ENCODE measurements around the gene ADAMTSL1. TPM values are rescaled to one million over a fixed set of nuclear protein-coding genes. Genes with fewer than 3 reads are reported as not detected.

Gene ADAMTSL1
- total RNA-seq, 6 experiments from 2014 or later, result 37.3 to 98.1 (median 90.8) TPM

DNA sequence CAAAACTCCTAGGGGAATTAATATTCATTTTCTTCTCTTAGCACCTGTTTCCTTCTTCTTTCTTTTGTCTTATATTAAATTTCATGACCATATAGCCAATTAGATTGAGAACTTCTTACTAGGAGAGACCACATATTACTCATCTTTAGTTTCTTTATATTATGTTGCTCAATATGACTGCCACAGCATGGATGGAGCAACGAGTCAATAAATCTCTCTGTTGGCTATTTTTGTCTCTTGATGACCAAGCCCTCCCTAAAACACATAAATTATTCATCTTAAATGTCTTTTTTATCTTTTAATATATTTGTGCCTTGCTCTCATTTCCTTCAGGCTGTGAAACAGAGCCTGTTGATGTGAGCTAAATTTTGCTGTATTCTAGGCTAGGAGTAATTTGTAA lies 123.0 kb downstream of the ADAMTSL1 start:
- TF ChIP-seq, protein P1, sequence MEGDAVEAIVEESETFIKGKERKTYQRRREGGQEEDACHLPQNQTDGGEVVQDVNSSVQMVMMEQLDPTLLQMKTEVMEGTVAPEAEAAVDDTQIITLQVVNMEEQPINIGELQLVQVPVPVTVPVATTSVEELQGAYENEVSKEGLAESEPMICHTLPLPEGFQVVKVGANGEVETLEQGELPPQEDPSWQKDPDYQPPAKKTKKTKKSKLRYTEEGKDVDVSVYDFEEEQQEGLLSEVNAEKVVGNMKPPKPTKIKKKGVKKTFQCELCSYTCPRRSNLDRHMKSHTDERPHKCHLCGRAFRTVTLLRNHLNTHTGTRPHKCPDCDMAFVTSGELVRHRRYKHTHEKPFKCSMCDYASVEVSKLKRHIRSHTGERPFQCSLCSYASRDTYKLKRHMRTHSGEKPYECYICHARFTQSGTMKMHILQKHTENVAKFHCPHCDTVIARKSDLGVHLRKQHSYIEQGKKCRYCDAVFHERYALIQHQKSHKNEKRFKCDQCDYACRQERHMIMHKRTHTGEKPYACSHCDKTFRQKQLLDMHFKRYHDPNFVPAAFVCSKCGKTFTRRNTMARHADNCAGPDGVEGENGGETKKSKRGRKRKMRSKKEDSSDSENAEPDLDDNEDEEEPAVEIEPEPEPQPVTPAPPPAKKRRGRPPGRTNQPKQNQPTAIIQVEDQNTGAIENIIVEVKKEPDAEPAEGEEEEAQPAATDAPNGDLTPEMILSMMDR (IDR thresholded peaks at IDR 0.05), result no peak
- Mint-ChIP-seq H3K27ac (no peak overlapping the region), H3K4me1 (ENCODE audit: low read depth) (peaks cover 67% of the 10 kb centered on the region), H3K27me3 (ENCODE audit: insufficient read depth) (peaks cover 6% of the 10 kb centered on the region; the same call in 1 of the 2 replicates), H3K4me3 (no peak overlapping the region), H3K36me3 (ENCODE audit: low read depth) (peaks cover 38% of the 10 kb centered on the region), H3K9me3 (peaks cover 12% of the 10 kb centered on the region)
- peak; percentile 57 for DNase-seq

DNA sequence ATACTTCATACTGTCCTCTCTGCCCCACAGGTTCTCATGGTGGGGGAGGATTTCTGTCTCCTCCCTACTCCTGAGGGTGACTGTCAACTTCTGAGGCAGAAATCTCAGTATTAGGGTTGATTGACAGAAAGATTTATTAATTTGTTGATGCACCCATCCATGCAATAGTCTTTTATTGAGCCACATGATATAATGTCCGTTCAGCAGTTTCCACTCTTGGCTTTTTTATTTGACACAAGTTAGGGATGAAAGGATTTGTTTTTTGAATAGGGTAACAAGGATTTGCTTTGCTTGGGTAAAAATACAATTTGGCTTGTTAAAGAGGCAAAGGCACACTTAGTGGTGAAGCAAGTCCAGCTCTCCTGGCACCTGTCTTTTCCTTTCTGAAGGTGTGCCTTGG lies 125.0 kb downstream of the ADAMTSL1 start:
- TF ChIP-seq, protein P1 (IDR thresholded peaks at IDR 0.05), result no peak
- H3K27ac Mint-ChIP-seq, result no peak overlapping the region
- DNase-seq, result no peak
- no peak overlapping the region for H3K4me3 Mint-ChIP-seq
- H3K36me3 Mint-ChIP-seq (ENCODE audit: low read depth), result peaks cover 37% of the 10 kb centered on the region
- H3K9me3 Mint-ChIP-seq, result peaks cover 5% of the 10 kb centered on the region; the same call in 1 of the 2 replicates
- peaks cover 59% of the 10 kb centered on the region for H3K4me1 Mint-ChIP-seq (ENCODE audit: low read depth)
- H3K27me3 Mint-ChIP-seq (ENCODE audit: insufficient read depth), result peaks cover 6% of the 10 kb centered on the region; the same call in 1 of the 2 replicates

DNA sequence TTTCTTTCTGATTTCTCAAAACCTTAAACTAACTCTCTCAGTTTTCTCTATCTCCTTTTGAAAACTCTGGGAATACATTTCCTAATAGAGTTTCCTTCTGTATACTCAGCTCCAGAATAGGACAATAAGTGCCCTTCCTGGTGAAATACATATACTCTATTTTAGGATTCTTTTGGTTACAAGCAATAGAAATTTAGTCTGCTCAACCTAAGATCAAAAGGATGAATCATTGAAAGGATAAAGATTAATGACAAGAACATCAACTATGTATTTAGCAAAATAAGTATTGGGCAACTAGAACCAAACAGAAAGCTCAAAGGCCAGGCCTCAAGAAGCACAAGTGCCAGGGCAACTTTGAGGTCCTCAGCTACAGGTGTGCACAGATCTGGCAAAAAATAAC lies 127.1 kb downstream of the ADAMTSL1 start:
- Mint-ChIP-seq H3K36me3 (ENCODE audit: low read depth) (peaks cover 35% of the 10 kb centered on the region), H3K27me3 (ENCODE audit: insufficient read depth) (no peaks in the 10 kb centered on the region), H3K9me3 (0 out of 2 replicates have a peak, but pooled peaks cover 5% of the 10 kb centered on the region), H3K27ac (peak overlapping the region; percentile 28; the same call in 1 of the 2 replicates), H3K4me1 (ENCODE audit: low read depth) (peaks cover 54% of the 10 kb centered on the region), H3K4me3 (no peak overlapping the region)
- no peak for DNase-seq
- TF ChIP-seq, protein P1 (IDR thresholded peaks at IDR 0.05), result no peak

DNA sequence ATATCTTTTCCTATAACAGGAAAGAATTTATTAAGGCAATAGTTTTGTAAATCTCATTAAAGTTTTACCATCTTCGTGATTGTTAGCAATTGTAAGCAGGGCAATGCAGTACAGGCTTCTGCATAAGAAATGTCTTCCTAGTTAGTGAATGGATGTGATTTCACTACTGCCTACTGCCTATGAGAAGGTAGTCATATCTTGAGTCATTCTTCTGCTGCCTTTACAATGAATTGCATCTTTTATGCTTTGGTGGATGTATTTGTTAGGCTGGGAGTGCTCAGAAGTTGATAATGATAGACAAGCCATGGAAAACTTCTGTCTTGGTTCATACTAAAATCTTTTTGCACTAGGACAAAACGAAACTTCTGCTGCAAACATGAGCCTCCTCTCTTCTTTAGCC lies 128.0 kb downstream of the ADAMTSL1 start:
- DNase-seq, result no peak
- H3K36me3 Mint-ChIP-seq (ENCODE audit: low read depth), result peaks cover 33% of the 10 kb centered on the region
- no peaks in the 10 kb centered on the region for H3K27me3 Mint-ChIP-seq (ENCODE audit: insufficient read depth)

DNA sequence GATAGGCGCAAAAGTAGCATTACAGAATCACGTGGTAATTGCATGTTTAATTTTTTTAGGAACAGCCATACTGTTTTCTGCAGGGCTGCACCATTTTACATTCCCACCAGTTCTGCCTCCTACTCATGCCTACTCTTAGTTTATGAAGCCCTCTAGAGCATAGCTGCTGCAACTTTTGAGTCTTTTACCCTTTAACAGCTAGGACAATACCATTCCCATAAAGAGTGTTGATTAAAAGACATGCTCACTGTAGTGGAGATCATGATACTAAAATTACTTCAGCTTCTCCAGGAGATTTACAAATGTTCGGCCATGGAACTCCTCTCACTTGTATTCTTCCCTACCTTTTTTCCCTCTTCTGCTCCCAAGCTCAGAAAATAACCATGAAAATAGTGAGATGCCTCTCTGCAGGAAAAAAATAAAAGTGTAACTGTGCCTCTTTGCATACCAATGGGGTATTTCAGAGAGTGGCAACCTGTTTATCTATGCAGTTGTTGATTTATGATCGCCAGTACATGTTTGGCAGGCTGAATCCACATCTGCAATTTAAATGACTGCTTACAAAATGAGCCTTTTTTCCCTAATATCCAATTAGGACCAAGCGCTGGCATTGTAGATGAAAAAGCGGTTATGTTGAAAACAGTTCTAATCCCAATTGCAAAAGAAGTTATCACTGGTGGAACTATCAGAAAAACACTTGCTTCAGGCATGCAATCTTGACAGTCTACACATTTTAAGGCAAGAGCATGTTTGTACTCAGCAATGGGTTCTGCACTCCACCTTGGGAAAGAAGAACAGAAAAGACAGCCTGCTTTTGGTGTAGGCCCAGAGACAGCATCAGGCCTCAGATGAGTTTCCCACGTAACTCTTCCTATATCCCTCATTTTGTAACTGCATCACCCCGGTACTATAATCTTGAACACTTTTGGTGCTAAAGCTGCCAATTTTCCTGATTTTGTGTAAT lies 131.1 kb downstream of the ADAMTSL1 start:
- Mint-ChIP-seq H3K4me1 (ENCODE audit: low read depth) (peaks cover 49% of the 10 kb centered on the region), H3K4me3 (no peak overlapping the region), H3K27ac (no peak overlapping the region), H3K27me3 (ENCODE audit: insufficient read depth) (no peaks in the 10 kb centered on the region), H3K9me3 (0 out of 2 replicates have a peak, but pooled peaks cover 5% of the 10 kb centered on the region), H3K36me3 (ENCODE audit: low read depth) (peaks cover 37% of the 10 kb centered on the region)
- TF ChIP-seq, protein P1 (IDR thresholded peaks at IDR 0.05), result no peak
- DNase-seq, result no peak

More for the DNA sequence above, 128.0 kb downstream of the ADAMTSL1 start:
- H3K4me1 Mint-ChIP-seq (ENCODE audit: low read depth), result peaks cover 54% of the 10 kb centered on the region
- H3K27ac Mint-ChIP-seq, result no peak overlapping the region
- no peak overlapping the region for H3K4me3 Mint-ChIP-seq
- H3K9me3 Mint-ChIP-seq, result 0 out of 2 replicates have a peak, but pooled peaks cover 5% of the 10 kb centered on the region
- TF ChIP-seq, protein P1 (IDR thresholded peaks at IDR 0.05), result no peak
